Endodermal cell (in vitro differentiated cells): ENCODE data around the gene SERPING1. TPM values are rescaled to one million over a fixed set of nuclear protein-coding genes. Genes with fewer than 3 reads are reported as not detected.
A peak's percentile ranks its signal among the peaks of the same experiment; 100 is the strongest.

Experiments used
- DNase-seq: peaks from one replicate; pipeline ENCODE4 v3.0.0-alpha.2; 2017
- H3K27ac ChIP-seq: 2 replicates; pipeline ENCODE4 v1.5.1; 2013; ENCODE audit warnings: mild to moderate bottlenecking, low read depth, low read length, moderate library complexity
- H3K27me3 ChIP-seq: 2 replicates; pipeline ENCODE4 v1.6.1; 2013; ENCODE audit warnings: mild to moderate bottlenecking, low read length, moderate library complexity; ENCODE audit not compliant: insufficient read depth, control insufficient read depth, poor library complexity, severe bottlenecking
- H3K36me3 ChIP-seq: 2 replicates; pipeline ENCODE4 v1.7.0; 2013; ENCODE audit warnings: mild to moderate bottlenecking, low read length, moderate library complexity; ENCODE audit not compliant: control insufficient read depth, insufficient read depth
- H3K4me1 ChIP-seq: one replicate; pipeline ENCODE4 v1.7.0; 2013; ENCODE audit warnings: low read length; ENCODE audit not compliant: control insufficient read depth, insufficient read depth
- H3K4me3 ChIP-seq: 2 replicates; pipeline ENCODE4 v1.5.1; 2013; ENCODE audit warnings: mild to moderate bottlenecking, low read length, moderate library complexity
- H3K9ac ChIP-seq: 2 replicates; pipeline ENCODE4 v1.6.1; 2013; ENCODE audit warnings: mild to moderate bottlenecking, low read length, moderate library complexity; ENCODE audit not compliant: poor library complexity, severe bottlenecking; ENCODE audit errors: extremely low read depth
- H3K9me3 ChIP-seq: 2 replicates; pipeline ENCODE4 v1.6.1; 2013; ENCODE audit warnings: mild to moderate bottlenecking, low read length, moderate library complexity; ENCODE audit not compliant: control insufficient read depth
- H3K27ac Mint-ChIP-seq: 2 replicates; pipeline ENCODE4 v1.8.0; 2020; ENCODE audit warnings: mixed read lengths
- H3K27me3 Mint-ChIP-seq: 2 replicates; pipeline ENCODE4 v1.8.0; 2021; ENCODE audit warnings: mild to moderate bottlenecking, mixed read lengths; ENCODE audit not compliant: insufficient read depth
- H3K36me3 Mint-ChIP-seq: 2 replicates; pipeline ENCODE4 v1.8.0; 2020; ENCODE audit warnings: low read depth, mixed read lengths
- H3K4me1 Mint-ChIP-seq: 2 replicates; pipeline ENCODE4 v1.8.0; 2020; ENCODE audit warnings: mixed read lengths
- H3K4me3 Mint-ChIP-seq: 2 replicates; pipeline ENCODE4 v1.8.0; 2020; ENCODE audit warnings: mild to moderate bottlenecking, moderate library complexity, mixed read lengths
- H3K9me3 Mint-ChIP-seq: 2 replicates; pipeline ENCODE4 v1.8.0; 2020; ENCODE audit warnings: mild to moderate bottlenecking, mixed read lengths
- CTCF ChIP-seq: fragments of 200-600 bp; sonication (generic); conservative IDR thresholded peaks from 2 replicates; pipeline ENCODE4 v1.5.0; 2021; ENCODE audit warnings: antibody characterized with exemption, mild to moderate bottlenecking
- WGBS, 2 experiments: methylation state at CpG; one replicate each; pipeline versions ENCODE4 v1.1.5 to v1.1.7; 2013; ENCODE audit warnings: missing lambda C conversion rate in 2 of 2, mixed read lengths in 1 of 2; ENCODE audit not compliant: insufficient coverage in 1 of 2, insufficient read length in 1 of 2; 5-methylcytosine and 5-hydroxymethylcytosine counted together
- total RNA-seq, 2 donors: library from RNA; stranded (reverse); fragmentation: NEBNext Ultra II Directional in 1 of 2; extraction: Animal tissue kit (Norgen Biotek cat#: 25700) in 1 of 2; gene quantifications; 2 replicates in 1 of 2; 3 replicates in 1 of 2; pipeline ENCODE4 v1.2.1, GENCODE V29; 2021

SERPING1 gene
- total RNA-seq, 2 donors from 2014 or later = 67.8 to 73.5 TPM

GRCh38 chr11:57556041-57556440 lies 41.4 kb upstream of the SERPING1 start:
- WGBS, 2 experiments = 94 to 95% methylated on average over 8 of the region's 8 CpGs
- Histone ChIP-seq H3K36me3 (no peaks in the 10 kb centered on the region), H3K27me3 (no peaks in the 10 kb centered on the region), H3K27ac (no peak overlapping the region), H3K4me3 (no peak overlapping the region), H3K9ac (no peak overlapping the region), H3K9me3 (no peaks in the 10 kb centered on the region), H3K4me1 (no peaks in the 10 kb centered on the region)
- Mint-ChIP-seq H3K4me3 (no peak overlapping the region), H3K4me1 (peaks cover 9% of the 10 kb centered on the region), H3K27ac (no peak overlapping the region), H3K36me3 (no peaks in the 10 kb centered on the region), H3K27me3 (no peaks in the 10 kb centered on the region), H3K9me3 (no peaks in the 10 kb centered on the region)
- TF ChIP-seq CTCF = no peak
- DNase-seq = no peak

- 95 to 100% methylated on average over 2 to 4 of the region's 4 CpGs for WGBS, 2 experiments
- no peak overlapping the region for H3K4me3 Mint-ChIP-seq
- TF ChIP-seq CTCF = no peak
Measured at GRCh38 chr11:57560146-57560545, 37.3 kb upstream of the SERPING1 start.

GRCh38 chr11:57562596-57562995 lies 34.9 kb upstream of the SERPING1 start:
- H3K4me1 ChIP-seq = no peaks in the 10 kb centered on the region
- Mint-ChIP-seq H3K36me3 (no peaks in the 10 kb centered on the region), H3K27ac (no peak overlapping the region), H3K27me3 (peaks cover 12% of the 10 kb centered on the region), H3K4me3 (no peak overlapping the region), H3K4me1 (peaks cover 2% of the 10 kb centered on the region), H3K9me3 (no peaks in the 10 kb centered on the region)
- no peak overlapping the region for H3K9ac ChIP-seq
- H3K36me3 ChIP-seq = no peaks in the 10 kb centered on the region
- H3K27ac ChIP-seq = no peak overlapping the region
- peaks cover 6% of the 10 kb centered on the region for H3K27me3 ChIP-seq
- H3K9me3 ChIP-seq = no peaks in the 10 kb centered on the region
- WGBS, 2 experiments = 40 to 54% methylated on average over 1 to 4 of the region's 4 CpGs
- DNase-seq = peak; percentile 63
- peak; percentile 80 for TF ChIP-seq CTCF
- no peak overlapping the region for H3K4me3 ChIP-seq

More at GRCh38 chr11:57560146-57560545, 37.3 kb upstream of the SERPING1 start:
- Mint-ChIP-seq H3K27me3 (no peaks in the 10 kb centered on the region), H3K27ac (no peak overlapping the region), H3K4me1 (peaks cover 2% of the 10 kb centered on the region), H3K36me3 (no peaks in the 10 kb centered on the region), H3K9me3 (no peaks in the 10 kb centered on the region)
- Histone ChIP-seq H3K36me3 (no peaks in the 10 kb centered on the region), H3K27ac (no peak overlapping the region), H3K4me1 (no peaks in the 10 kb centered on the region), H3K4me3 (no peak overlapping the region), H3K27me3 (no peaks in the 10 kb centered on the region), H3K9ac (no peak overlapping the region), H3K9me3 (no peaks in the 10 kb centered on the region)
- no peak for DNase-seq
